GM21825 (cell line): Measurements from ENCODE around the gene NINL.
"Not testable (repeated sequence)": the region's sequence is repeated elsewhere in the genome, so short reads cannot be mapped to it uniquely, and the experiment has no call there.

Experiments
- ATAC-seq: cut with Tn5 transposase; IDR thresholded peaks from one replicate; pipeline ENCODE4 v1.9.1; 2021; ENCODE audit warnings: mild to moderate bottlenecking, moderate library complexity; ENCODE audit not compliant: unreplicated experiment

Gene NINL

GRCh38 chr20:25503936-25504335 lies 81.4 kb downstream of the NINL start:
- no peak for ATAC-seq

- not testable (repeated sequence) for ATAC-seq
These were observed 82.2 kb downstream of the NINL start for GRCh38 chr20:25503051-25503639.

GRCh38 chr20:25500880-25501351 lies 84.4 kb downstream of the NINL start:
- ATAC-seq, result no peak

GRCh38 chr20:25499855-25500434 lies 85.4 kb downstream of the NINL start:
- no peak for ATAC-seq

- ATAC-seq, result no peak
These were observed 86.3 kb downstream of the NINL start for GRCh38 chr20:25499031-25499430.

GRCh38 chr20:25498280-25498606 lies 87.1 kb downstream of the NINL start:
- ATAC-seq, result no peak

- ATAC-seq, result no peak
These were observed 87.6 kb downstream of the NINL start for GRCh38 chr20:25497586-25498279.

GRCh38 chr20:25496968-25497401 lies 88.3 kb downstream of the NINL start:
- ATAC-seq, result no peak

GRCh38 chr20:25496165-25496967 lies 89.0 kb downstream of the NINL start:
- no peak for ATAC-seq

- ATAC-seq, result no peak
These were observed 90.0 kb downstream of the NINL start for GRCh38 chr20:25495189-25495824.

- no peak for ATAC-seq
These were observed 90.7 kb downstream of the NINL start for GRCh38 chr20:25494506-25495188.

GRCh38 chr20:25493748-25494505 lies 91.4 kb downstream of the NINL start:
- no peak for ATAC-seq

GRCh38 chr20:25493137-25493536 lies 92.2 kb downstream of the NINL start:
- ATAC-seq, result no peak

- no peak for ATAC-seq
These were observed 93.8 kb downstream of the NINL start for GRCh38 chr20:25491446-25492038.

- no peak for ATAC-seq
These were observed 94.5 kb downstream of the NINL start for GRCh38 chr20:25490656-25491445.

GRCh38 chr20:25489221-25489871 lies 96.0 kb downstream of the NINL start:
- no peak for ATAC-seq

GRCh38 chr20:25487975-25488374 lies 97.4 kb downstream of the NINL start:
- no peak for ATAC-seq

GRCh38 chr20:25487306-25487705 lies 98.0 kb downstream of the NINL start:
- no peak for ATAC-seq
